Stimulated activated CD8-positive, alpha-beta memory T cell treated with anti-CD3 and anti-CD28 coated beads, Interleukin-7, amount 100 ng/mL, for 4 hours (primary cell): Measurements from ENCODE around the gene ALG1.

ENCODE experiments used
- DNase-seq, 2 donors: peaks; one replicate each; pipeline ENCODE4 v3.0.0-alpha.2; 2020; ENCODE audit warnings: low read depth in 2 of 2

ALG1 gene

DNA sequence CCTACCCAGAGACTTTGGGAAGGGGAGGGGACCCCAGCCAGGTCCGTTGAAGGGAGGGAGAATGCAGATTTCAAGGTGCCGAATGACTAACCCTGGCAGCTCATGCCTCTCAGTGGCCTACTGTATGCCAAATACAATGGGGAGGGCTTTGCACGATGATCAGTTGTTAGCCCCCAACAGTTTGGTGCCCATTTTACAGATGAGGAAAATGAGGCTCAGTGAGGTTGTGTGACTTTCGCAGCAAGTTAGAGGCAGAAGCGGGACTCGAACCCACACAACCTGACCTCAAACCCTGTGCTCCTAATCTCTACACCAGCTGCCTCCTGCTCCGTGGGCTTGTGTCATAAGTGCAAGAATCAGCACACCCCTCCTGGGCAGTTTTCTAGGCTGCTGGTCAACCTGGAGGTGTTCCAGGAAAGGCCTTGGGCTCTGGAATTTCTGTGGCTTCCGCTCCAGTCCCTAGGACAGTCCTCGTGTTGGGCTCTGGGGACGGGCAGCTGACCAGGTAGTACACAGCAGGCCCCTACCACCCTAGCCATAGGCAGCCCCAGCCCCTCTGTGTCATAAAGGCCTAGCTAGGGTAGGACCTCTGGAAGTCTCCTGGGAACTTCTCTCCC is 26.0 kb upstream of the ALG1 start:
- no peak for DNase-seq

DNA sequence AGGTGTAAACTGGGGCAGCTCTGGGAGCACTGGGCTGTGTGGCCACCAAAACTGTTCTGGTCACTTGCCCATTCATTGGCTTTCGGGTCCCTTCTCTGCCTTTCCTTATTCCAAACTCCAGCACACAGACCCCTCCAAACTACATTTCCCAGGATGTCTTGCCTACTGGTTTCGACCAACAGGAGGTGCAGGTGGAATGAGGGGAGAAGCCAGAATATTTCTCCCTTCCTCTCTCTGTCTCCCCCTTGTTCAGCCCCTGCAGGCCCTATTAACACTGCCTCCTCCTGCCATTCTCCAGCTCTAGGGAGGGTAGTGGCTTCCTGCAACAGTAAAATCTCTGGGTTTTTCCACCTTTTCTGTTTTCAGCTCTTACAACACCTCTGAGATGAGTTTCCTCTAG is 24.7 kb upstream of the ALG1 start:
- DNase-seq, result no peak

DNA sequence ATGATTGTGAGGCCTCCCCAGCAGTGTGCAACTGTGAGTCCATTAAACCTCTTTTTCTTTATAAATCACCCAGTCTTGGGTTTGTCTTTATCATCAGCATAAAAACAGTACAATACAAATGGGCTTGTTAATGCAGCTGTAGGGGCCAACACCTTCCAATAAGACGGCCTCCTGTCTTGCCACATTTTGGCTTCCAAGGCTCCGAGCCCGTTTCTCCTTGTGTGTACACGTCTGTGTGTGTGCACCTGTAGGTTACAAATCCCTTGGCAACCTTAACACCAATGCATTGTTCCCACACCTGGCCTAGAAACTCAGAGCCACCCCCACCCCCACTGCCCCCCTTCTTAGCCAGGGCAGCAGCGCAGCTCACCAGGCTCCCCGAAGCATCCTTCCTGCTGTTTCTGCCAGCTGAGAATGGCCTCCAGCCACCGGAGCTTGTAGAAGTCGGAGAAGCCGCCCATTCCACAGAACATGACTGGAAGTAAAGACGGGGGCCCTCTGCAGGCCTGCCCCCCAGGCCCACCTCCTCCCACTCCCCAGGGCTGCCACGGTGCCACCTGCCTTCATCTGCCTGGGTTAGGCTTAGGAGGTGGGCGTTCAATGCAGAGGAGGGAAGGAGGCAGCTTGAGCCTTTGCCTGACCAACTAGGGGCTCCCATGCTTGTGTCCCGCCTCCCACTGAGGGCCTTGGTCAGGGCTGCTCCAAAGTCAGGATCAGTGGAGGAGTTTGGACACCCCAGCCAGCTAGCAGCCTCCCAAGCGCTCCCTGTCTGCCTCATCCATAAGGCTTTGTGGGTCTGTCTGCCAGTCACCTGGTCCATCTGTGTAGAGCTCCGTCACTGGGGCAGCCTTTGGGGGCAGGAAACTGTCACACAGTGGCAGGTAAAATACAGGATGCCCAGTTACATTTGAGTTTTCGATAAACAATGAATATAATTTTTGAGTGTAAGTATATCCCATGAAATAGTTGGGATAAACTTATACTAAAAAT is 16.5 kb upstream of the ALG1 start:
- no peak for DNase-seq

DNA sequence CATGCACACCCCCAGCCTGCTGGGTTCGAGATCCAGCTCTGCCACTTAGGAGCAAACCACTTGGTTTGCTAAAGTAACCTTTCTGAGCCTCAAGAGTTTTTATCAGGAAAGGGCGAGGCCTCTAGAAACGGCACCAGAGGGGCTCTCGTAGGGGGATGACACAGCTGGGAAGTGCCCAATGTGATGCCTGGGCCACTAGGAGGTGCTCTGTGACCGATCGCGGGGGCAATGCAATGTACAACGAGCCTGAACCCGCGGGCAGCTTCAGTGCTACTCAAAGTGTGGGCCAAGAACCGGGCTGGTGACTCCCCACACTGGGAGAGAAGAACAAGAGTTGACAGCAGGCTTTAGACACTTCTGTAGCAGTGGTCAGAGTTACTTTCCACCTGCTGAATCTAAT is 15.3 kb upstream of the ALG1 start:
- DNase-seq, result peak; percentile 12 to 30

DNA sequence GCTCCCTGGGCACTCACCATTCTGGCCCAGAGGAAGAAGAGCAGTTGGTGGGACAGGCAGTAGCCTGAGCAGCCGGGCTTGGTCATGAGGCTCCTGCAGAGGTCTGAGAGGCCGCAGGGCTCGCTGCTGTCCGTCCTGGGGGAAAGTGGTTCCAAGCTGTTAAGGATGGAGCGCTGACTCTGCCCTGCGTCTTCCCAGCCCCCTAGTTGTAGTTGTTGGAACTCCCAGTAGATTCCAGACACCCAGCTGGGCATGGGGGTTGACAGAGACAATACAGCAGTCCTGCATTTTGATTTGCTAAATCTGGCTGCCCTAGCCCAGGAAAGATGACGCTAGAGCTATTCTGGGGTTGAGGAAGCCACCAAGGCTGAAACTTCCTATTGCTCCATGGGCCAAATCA is 13.2 kb upstream of the ALG1 start:
- no peak for DNase-seq

DNA sequence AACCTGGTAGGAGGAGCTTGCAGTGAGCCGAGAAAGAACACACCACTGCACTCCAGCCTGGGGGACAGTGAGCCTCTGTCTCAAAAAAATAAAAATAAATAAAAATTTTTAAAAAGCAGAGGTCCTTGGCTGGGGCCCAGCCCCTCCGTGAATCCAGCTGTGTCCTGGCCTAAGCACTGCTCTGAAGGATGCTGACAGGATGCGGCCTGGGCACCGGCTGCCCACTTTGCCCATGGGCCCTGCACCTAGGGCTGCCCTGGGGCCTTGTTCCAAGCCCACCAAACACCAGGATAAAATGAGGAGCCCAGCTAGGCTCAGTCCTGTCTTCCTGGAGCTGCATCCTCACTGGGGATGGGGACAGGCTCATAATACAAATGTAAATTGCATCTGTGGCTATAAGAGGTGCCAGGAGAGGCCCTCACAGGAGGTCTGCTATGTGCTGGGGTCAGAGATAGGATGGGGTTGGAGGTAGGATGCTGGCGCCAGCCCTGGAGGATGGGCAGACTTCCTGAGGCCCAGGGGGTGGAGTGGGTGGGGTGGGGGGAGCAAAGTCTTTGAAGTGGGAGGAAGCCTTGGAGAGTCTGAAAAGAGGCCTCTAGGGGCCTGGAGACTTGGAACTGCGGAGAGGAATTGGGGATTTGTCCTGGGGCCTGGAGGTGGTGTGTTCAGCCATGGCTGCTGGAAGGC is 12.1 kb upstream of the ALG1 start:
- no peak for DNase-seq

DNA sequence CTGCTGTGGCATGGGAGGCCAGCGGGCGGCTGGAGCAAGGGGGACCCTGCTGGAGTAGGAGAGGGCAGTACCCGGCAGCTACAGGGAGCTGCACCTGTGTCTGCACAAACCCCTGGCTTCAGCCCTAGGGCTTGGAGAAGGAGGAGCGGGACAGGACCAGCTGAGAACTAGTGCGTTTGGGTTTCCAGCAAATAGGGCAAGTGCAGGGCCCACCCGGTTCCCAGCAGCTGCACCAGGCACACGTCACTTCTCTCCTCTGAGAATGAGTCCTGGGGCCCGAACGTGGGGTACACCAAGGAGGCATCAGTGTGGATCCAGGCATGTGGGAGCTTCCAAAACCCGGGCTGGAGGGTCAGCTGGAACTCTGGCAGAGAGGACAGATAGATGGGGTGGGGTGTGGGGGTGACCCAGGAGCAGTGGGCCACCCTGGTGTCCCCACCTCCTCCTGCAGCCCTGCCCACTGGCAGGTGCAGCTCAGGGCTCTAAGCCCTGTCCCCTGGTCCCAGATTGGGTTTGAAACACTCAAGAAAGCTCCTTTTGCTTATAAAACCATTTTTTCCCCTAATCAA is 11.5 kb upstream of the ALG1 start:
- no peak for DNase-seq

DNA sequence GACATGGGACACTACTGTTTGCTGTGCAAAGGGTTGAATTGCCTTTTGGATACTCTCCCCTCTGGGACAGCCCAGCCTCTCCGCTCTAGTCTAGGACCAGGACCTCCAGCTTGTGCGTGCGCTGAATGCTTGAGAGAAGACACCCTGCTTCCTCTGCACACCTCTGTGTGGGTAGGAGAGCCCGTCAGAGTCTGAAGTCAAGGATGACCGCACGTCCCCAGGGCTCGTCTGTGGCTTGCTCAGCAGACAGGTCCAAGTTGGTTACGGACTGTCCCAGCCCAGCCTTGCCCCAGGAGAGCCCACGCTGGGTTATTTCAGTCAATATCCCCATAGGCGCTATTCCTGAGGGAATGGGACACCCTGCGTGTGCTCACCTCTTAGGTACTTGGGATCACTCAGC is 9.6 kb upstream of the ALG1 start:
- DNase-seq, result no peak

DNA sequence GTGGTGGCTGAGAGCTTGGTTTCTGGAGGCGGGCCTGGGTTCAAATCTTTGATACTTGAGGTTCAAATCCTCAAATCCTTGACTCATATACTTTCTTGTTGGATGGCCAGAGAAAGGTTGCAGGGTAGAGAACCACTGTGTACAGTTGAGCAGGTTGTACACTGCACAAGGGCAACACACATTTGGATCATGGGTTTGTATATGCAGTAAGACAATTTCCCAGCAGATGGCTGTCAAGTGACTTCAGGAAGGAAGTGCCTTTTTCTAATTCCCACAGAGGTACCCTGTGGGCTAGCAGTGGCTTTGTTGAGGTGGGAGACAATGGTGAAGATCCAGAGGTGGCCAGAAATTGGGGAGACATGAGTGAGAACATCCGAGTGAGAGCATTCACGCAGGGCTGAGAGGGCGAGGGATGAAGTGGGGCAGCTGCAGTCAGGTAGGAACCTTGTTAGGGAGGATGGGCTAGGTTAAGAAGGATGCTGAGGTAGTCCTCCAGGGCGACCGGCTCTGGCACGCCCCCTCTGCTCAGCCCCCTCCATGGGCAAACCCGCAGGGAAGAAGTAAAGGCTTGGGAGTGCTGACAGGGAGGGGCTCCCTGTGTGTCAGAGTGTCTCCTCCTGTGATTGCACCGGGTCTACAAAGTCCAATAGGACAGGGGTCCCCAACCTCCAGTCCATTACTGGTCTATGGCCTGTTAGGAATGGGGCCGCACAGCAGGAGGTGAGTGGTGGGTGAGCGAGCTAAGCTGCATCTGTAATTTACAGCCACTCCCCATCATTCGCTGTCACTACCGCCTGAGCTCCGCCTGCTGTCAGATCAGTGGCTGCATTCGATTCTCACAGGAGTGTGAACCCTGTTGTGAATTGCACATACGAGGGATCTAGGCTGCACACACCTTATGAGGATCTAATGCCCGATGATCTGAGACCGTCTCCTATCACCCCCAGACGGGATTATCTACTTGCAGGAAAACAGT is 8.6 kb upstream of the ALG1 start:
- no peak for DNase-seq

DNA sequence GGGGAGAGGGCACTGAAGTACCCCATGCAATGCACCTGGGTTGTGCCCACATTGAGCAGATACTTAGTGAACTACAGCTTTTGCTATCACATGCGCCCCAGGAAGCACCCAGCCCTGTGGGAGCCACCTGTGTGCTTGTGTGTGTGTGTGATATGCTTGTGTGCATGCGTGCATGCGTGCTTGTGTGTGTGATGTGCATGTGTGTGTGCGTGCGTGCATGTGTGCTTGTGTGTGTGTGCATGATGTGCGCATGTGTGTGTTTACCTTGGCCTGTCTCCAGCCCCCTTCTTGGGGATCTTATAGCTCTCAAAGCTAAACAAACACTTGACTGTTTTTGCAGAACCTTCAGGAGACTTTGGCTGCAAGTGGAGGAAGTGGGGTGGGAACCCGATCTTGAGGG is 6.7 kb upstream of the ALG1 start:
- no peak for DNase-seq

DNA sequence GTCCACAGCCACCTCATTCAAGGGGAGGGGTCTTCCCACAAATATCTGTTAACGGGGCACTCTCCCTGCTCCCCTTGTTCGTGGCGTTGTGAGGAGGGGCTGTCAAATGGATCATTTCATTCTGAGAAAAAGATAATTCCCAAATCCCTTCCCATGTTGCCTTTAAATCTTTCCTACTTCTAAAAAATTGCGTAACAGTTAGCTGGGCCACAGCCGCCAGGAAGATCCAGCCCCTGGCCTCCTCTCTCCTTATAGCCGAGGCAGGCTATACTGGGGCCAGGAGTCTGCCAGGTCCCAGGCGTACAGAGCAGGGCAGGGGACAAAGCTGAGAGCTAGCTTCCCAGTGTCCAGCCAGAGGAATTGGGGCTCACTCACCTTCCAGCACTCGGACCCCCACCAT is 6.3 kb upstream of the ALG1 start:
- DNase-seq, result no peak

DNA sequence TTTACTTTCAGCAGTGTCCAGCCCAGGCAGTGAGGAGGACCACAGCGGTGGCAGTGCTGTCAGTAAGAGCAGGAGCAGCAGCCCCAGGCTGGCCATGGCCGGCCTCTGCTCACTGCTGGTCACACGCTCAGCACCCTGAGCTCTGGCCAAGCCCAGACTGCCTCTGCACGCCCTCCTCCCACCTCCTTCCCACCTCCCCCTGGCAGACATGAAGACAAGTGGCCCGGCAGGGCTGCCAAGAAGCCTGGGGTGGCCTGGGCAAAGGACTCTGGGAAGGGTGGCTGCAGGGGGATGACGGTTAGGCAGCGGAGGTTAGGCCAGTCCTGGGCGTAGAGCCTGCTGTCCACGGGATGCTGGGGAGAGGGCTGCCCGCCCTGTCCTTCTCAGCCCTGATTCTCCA is 5.8 kb upstream of the ALG1 start, which contains the start of gene C16orf89:
TSS of gene C16orf89 (minus strand) at position 144 of the 400 bp plus-strand sequence. CDS start at position 96, 48 bp downstream.
- no peak for DNase-seq

DNA sequence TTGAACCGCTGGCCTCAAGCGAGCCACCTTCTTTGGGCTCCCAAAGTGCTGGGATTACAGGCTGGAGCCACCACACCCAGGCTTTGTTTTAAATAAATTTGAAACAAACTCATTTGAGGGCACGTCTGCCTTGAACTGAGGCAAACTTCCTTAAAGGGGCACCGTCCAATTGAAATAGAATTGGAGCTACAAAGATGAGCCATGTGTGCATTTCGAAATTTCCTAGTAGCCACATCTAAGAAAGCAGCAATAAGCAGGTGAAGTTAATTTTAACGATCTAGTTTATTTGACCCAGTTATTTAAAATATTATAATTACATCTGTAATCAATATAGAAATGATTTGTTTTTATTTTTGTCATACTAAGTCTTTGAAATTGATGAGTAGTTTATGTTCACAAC is 5.1 kb upstream of the ALG1 start:
- DNase-seq, result no peak

DNA sequence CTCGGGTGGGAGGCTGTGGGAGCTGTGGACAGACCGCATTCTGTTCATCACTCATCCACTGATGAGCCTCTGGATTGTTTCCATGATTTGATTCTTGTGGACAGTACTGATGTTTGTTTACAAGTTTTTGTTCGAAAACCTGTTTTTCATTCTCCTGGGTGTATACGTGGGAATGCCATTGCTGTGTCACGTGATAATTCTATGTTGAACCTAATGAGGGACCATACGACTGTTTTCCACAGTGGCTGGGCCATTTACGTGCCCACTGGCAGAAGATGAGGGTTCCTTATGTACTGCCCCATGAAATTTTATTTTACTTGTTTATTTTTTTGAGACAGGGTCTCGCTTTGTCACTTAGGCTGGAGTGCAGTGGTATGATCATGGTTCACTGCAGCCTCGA is 2.6 kb upstream of the ALG1 start:
- DNase-seq, result no peak

DNA sequence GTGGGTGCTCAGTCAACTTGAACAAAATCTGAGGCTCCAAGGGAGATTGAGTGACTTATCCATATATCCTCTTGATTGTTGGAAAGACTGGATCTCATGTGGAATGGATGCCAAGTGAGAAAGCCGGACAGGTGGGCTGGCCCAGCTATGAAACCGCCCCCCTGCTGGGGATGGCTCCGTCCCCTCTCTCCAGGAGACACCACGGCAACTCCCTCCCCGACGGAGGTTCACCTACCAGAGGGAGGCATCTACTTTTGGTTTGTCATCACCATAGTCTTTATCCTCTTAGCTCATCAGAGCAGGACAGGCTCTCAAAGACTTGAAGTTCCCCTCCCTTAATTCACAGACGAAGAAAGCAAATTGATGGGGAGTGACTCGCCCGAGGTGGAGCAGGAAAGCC is 1.8 kb upstream of the ALG1 start:
- DNase-seq, result no peak

DNA sequence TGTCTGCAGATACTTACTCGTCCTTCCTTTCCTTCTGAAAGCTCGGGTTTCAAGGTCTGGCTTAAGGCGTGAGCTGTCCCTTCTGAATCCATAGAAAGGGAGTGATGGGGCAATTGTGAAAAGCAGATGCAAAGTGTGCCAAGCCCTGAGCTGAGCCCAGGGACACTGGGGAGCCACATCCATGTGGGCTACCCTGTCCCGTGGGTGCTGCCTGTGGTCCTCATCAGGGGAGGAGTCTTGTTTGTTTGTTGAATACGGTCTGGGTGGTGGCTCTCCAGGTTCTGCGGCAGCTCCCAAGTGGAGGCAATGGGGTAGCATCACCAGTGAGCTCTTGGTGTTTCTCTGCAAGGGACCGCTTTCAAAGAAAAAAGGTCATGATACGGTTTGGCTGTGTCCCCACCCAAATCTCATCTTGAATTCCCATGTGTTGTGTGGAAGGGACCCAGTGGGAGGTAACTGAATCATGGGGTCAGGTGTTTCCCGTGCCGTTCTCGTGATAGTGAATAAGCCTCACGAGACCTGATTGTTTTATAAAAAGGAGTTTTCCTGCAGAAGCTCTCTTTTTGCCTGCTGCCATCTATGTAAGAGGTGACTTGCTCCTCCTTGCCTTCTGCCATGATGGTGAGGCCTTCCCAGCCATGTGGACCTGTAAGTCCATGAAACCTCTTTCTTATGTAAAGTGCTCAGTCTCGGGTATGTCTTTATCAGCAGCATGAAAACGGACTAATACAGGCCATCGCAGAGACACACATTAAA is 1.0 kb upstream of the ALG1 start:
- no peak for DNase-seq

DNA sequence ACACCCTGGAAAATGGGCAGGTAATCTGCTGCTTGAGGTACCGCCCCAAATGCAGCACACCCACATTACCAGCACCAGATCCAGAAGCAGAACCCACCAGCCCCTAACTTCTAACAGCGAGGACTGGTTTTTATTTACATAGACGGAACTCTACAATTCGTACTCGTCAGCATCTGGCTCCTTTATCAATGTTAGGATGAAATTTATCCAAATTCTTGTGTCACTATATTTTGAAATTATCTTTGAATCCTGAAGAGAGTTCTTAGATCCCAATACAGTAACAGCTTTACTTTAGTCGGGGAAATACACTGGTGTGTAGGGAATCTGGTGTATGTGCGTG is 332 bp upstream of the ALG1 start:
- no peak for DNase-seq

DNA sequence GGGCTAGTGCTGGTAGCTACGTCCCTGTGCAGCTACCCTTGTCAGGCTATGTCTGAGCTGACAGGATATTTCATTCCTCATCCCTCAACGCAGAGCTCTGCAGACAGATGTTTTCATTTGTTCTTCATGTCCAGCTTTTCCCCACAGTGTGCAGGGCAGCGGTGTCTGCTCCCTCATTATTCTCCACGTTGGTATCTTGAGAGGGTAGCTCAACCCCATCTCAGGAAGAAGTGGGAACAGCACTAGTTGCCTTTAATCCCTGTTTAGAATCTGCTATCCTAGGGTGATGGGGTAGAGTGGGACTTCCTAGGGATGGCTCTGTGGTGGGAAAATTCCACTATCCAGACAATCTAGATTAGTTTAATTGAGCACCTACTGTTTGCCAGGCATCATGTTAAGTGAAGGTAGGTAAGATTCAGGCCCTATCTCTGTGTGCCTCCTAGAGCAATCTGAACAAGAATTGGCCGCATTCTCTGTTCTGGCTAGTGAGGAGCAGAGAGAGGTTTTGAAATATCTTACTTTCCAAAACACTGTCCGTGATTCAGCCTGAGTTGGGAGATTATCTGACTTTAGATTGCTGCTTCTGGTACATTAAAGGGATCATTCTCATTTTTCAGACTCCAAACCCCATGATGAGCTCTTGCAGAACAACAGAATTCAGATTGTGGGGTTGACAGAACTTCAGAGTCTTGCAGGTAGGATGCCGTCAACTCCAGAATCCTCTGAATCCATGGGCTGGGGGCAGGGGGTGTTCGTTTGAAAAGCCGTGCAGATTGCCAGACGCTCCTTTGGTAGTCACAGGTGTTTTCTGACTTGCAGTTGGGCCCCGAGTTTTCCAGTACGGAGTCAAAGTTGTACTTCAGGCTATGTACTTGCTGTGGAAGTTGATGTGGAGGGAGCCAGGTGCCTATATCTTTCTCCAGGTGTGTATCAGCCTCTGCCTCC is 963 bp downstream of the ALG1 start:
- no peak for DNase-seq

DNA sequence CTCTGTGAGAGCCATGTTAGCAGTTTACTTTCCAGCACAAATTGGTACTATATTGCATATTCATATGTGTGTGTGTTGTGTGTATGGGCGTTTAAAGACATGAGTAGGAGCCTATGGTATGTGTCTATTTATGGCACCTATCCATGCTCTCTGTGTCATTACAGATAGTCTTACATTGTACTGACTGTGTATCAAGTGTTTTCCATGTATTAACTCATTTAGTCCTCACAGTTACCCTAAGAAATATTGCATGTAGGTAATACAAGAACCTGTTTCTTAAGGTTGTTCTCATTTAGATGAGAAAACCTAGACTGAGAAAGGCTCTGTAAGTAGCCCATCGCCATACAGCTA is 1.6 kb downstream of the ALG1 start:
- no peak for DNase-seq
